Amygdala (tissue), 56 donors: ENCODE measurements around the gene GCSAML.

Experiments used
- DNase-seq, 56 donors: peaks; one replicate each; lab custom pipeline; 2025; lab: John Stamatoyannopoulos, UW

The GCSAML gene

GRCh38 chr1:247562198-247562597, 13.3 kb downstream of the GCSAML start:
- no peak for DNase-seq

GRCh38 chr1:247574236-247574635, 25.3 kb downstream of the GCSAML start:
- no peak for DNase-seq

GRCh38 chr1:247574664-247575063, 25.7 kb downstream of the GCSAML start:
- DNase-seq = no peak

- DNase-seq = no peak
Observed at GRCh38 chr1:247576514-247576913, 27.6 kb downstream of the GCSAML start.

- no peak for DNase-seq
Observed at GRCh38 chr1:247578946-247579460, 30.1 kb downstream of the GCSAML start.

- no peak for DNase-seq
Observed at GRCh38 chr1:247588060-247588459, 39.1 kb downstream of the GCSAML start, which contains the start of gene OR2G2. TSS of gene OR2G2 (plus strand) at chr1:247588360. CDS start at chr1:247588360, 0 bp downstream.

- DNase-seq = no peak
Observed at GRCh38 chr1:247605286-247605685, 56.4 kb downstream of the GCSAML start, which contains the start of gene OR2G3. TSS of gene OR2G3 (plus strand) at chr1:247605586. CDS start at chr1:247605586, 0 bp downstream.

- no peak for DNase-seq
Observed at GRCh38 chr1:247613405-247613804, 64.5 kb downstream of the GCSAML start.

GRCh38 chr1:247614625-247615024, 65.7 kb downstream of the GCSAML start:
- DNase-seq = no peak
